Suprapubic skin (tissue), 4 donors: ENCODE measurements around the gene RBM12. TPM values are rescaled to one million over a fixed set of nuclear protein-coding genes. Genes with fewer than 3 reads are reported as not detected.

Source experiments
- DNase-seq, 2 donors: peaks; one replicate each; pipeline ENCODE4 v3.0.0-alpha.2; 2019; ENCODE audit warnings: low spot score in 2 of 2
- H3K27ac ChIP-seq: fragments of 200-600 bp; sonication (generic); one replicate; pipeline ENCODE4 v1.5.1; 2019
- H3K27me3 ChIP-seq: fragments of 200-600 bp; sonication (generic); one replicate; pipeline ENCODE4 v1.5.1; 2019
- H3K36me3 ChIP-seq: fragments of 200-600 bp; sonication (generic); one replicate; pipeline ENCODE4 v1.5.1; 2019
- H3K4me1 ChIP-seq: fragments of 200-600 bp; sonication (generic); one replicate; pipeline ENCODE4 v1.5.1; 2019
- H3K4me3 ChIP-seq: fragments of 200-600 bp; sonication (generic); one replicate; pipeline ENCODE4 v1.5.1; 2019; ENCODE audit warnings: mild to moderate bottlenecking
- H3K9me3 ChIP-seq: fragments of 200-600 bp; sonication (generic); one replicate; pipeline ENCODE4 v1.5.1; 2019
- CTCF ChIP-seq, 2 donors: fragments of 200-600 bp in 1 of 2; fragments of 450-650 bp in 1 of 2; sonication (generic) in 1 of 2; IDR thresholded peaks; one replicate each; pipeline ENCODE4 v1.5.1; 2016 to 2019; ENCODE audit warnings: antibody characterized with exemption in 2 of 2, mild to moderate bottlenecking in 1 of 2, moderate library complexity in 1 of 2
- EP300 ChIP-seq: sonication (generic); formaldehyde crosslinking; IDR thresholded peaks from one replicate; pipeline ENCODE4 v1.6.1; 2017; ENCODE audit warnings: antibody characterized with exemption
- POLR2A ChIP-seq, 2 donors: fragments of 450-650 bp; IDR thresholded peaks; one replicate each; pipeline ENCODE4 v1.6.1; 2017; ENCODE audit warnings: antibody characterized with exemption in 2 of 2, mild to moderate bottlenecking in 2 of 2, moderate library complexity in 2 of 2
- POLR2AphosphoS5 ChIP-seq, 3 donors: sonication (generic); formaldehyde crosslinking; IDR thresholded peaks; one replicate each; pipeline ENCODE4 v1.6.1; 2017; ENCODE audit warnings: antibody characterized with exemption in 3 of 3
- WGBS: methylation state at CpG from one replicate; pipeline ENCODE4 v1.1.5; 2018; 5-methylcytosine and 5-hydroxymethylcytosine counted together
- total RNA-seq, 4 donors: library from RNA; depleted of rRNA; stranded (reverse); fragments of >200 nt; gene quantifications; one replicate each; pipeline ENCODE4 v1.1.0, GENCODE V29; 2016

Gene RBM12
- total RNA-seq, 4 donors from 2014 or later = 21.6 to 38.7 (median 32.7) TPM

DNA sequence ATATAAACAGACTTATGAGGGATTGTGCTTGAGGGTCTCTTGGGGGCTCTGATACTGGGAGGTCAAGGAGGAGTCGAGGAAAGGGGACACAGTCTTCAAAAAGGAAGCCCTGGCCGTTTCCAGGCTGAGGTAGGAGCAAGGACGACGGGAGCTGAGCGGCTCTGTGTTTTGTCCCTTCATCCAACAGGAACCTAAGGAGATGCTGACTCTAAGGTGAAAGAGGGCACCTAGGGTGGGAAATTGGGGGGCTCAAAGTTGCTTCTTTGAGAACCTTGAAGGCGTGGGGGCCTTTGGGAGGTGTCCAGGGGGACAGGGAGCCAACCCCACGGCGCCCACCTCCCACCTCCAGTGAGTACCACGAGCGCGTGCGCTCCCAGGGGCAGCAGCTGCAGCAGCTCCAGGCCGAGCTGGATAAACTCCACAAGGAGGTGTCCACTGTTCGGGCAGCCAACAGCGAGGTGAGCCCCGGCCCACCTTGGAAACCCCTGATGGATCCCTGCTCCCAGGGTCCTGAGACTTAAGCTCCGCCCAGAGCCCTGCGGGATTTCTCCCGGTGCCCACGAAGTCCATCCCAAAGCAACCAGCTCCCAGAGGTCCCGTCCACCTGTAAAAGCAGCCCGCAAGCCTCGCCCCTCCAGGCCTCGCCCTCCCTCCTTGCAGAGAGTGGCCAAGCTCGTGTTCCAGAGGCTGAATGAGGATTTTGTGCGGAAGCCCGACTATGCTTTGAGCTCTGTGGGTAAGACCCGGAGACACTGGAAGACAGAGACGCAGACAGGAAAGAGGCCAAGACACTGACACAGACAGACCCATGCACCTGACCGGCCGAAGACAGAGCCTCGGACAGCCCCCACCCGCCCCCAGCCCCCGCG, 46.2 kb downstream of the RBM12 start:
- DNase-seq = no peak
- TF ChIP-seq EP300 (no peak), POLR2A (IDR thresholded peaks at IDR 0.05) (no peak), CTCF (IDR thresholded peaks at IDR 0.05) (no peak), POLR2AphosphoS5 (IDR thresholded peaks at IDR 0.05) (no peak)
- Histone ChIP-seq H3K9me3 (no peaks in the 10 kb centered on the region), H3K4me3 (peak overlapping the region; percentile 61), H3K27me3 (no peaks in the 10 kb centered on the region), H3K36me3 (peaks cover 7% of the 10 kb centered on the region), H3K4me1 (peaks cover 38% of the 10 kb centered on the region), H3K27ac (no peak overlapping the region)
- 1% methylated on average over 15 of the region's 35 CpGs for WGBS

DNA sequence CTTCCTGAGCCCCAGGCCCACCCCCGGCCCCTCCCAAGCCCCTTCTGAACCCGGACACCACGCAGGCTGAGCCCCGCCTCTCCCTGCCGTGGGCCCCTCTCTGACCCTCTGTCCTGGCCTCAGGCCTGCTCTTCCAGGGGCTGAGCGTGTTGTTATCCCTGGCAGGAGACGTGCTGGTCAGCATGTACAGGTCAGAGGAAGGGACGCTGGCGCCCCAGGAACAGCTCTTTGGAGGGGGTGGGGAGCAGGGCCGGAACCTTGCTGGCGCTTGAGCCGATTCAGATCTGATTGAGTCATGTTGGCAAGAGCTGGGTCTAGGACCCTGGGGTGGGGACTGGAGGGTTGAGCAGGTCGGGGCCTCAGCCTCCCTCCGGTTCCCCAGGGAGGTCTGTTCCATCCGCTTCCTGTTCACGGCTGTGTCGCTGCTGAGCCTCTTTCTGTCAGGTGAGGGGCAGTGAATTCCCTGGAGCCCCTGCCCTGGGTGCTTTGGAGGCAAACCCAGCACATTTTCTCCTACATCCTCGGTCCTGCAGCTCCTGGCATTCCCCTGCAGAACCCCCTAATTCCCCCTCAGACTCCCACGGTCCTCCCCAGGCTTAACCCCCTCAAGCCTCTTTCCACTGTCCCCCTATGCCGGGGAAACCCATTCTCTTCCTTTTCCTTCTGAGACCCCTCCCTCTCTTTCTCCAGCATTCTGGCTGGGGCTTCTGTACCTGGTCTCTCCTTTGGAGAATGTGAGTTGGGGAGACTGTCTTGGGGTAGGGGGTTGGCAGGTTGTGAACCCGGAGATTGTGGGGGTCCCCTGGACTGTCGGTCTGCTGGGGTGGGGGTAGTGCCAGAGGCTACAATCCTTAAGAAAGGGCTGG, 47.1 kb downstream of the RBM12 start:
- H3K4me1 ChIP-seq = peaks cover 38% of the 10 kb centered on the region
- DNase-seq = peak in 1 of 2 donors; percentile 75
- peak; percentile 11 to 16 for TF ChIP-seq CTCF (IDR thresholded peaks at IDR 0.05)
- no peak for TF ChIP-seq POLR2A (IDR thresholded peaks at IDR 0.05)
- H3K36me3 ChIP-seq = no peaks in the 10 kb centered on the region
- H3K27ac ChIP-seq = no peak overlapping the region
- H3K27me3 ChIP-seq = no peaks in the 10 kb centered on the region
- WGBS = 19% methylated on average over 11 of the region's 22 CpGs
- peak overlapping the region; percentile 61 for H3K4me3 ChIP-seq
- H3K9me3 ChIP-seq = no peaks in the 10 kb centered on the region

GRCh38 chr20:35616465-35617396, 48.0 kb downstream of the RBM12 start:
- H3K9me3 ChIP-seq = no peaks in the 10 kb centered on the region

More at GRCh38 chr20:35616465-35617396, 48.0 kb downstream of the RBM12 start:
- 5% methylated on average over 51 of the region's 57 CpGs for WGBS
- peak; percentile 94 to 95 for DNase-seq
- no peaks in the 10 kb centered on the region for H3K36me3 ChIP-seq
- no peak overlapping the region for H3K27ac ChIP-seq
- H3K27me3 ChIP-seq = no peaks in the 10 kb centered on the region
- H3K4me1 ChIP-seq = peaks cover 38% of the 10 kb centered on the region
- peak overlapping the region; percentile 61 for H3K4me3 ChIP-seq
- TF ChIP-seq EP300 (no peak), CTCF (IDR thresholded peaks at IDR 0.05) (no peak), POLR2A (IDR thresholded peaks at IDR 0.05) (no peak), POLR2AphosphoS5 (IDR thresholded peaks at IDR 0.05) (no peak)
